Measurements from ENCODE around the gene TMEM106B. TPM values are rescaled to one million over a fixed set of nuclear protein-coding genes. Genes with fewer than 3 reads are reported as not detected.

TMEM106B gene
- total RNA-seq, 2 donors from 2014 or later, result 49.2 to 51.6 TPM

DNA sequence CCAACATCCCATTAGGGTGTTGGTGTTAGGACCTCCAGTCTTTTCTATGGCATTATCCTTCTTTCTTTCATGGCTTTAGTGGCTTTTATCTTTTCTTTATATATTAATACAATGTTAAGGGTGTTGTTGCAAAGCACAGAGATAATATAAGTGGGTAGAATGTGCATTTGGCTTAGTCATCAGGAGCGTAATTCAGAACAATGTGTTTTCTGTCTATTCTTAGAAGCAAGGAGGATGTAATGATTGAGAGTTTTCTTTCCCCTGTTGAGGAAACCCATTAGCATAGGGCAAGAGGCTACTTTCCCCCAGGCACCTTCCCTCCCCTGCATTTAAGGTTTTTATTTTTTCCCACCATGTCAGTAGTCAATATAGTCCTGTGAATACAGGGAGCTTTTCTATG, 79.7 kb downstream of the TMEM106B start:
- no peak for ATAC-seq (ENCODE audit: insufficient number of reproducible peaks, low FRiP score, low read depth)
- Histone ChIP-seq H3K9me3 (no peaks in the 10 kb centered on the region), H3K4me3 (no peak overlapping the region), H3K4me1 (ENCODE audit: control insufficient read depth in 1 of 2, low read depth in 2 of 2) (no peaks in the 10 kb centered on the region), H3K27me3 (replicated peaks; ENCODE audit: insufficient read depth) (no peaks in the 10 kb centered on the region), H3K36me3 (no peaks in the 10 kb centered on the region), H3K27ac (no peak overlapping the region)
- TF ChIP-seq, protein P1, sequence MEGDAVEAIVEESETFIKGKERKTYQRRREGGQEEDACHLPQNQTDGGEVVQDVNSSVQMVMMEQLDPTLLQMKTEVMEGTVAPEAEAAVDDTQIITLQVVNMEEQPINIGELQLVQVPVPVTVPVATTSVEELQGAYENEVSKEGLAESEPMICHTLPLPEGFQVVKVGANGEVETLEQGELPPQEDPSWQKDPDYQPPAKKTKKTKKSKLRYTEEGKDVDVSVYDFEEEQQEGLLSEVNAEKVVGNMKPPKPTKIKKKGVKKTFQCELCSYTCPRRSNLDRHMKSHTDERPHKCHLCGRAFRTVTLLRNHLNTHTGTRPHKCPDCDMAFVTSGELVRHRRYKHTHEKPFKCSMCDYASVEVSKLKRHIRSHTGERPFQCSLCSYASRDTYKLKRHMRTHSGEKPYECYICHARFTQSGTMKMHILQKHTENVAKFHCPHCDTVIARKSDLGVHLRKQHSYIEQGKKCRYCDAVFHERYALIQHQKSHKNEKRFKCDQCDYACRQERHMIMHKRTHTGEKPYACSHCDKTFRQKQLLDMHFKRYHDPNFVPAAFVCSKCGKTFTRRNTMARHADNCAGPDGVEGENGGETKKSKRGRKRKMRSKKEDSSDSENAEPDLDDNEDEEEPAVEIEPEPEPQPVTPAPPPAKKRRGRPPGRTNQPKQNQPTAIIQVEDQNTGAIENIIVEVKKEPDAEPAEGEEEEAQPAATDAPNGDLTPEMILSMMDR (IDR thresholded peaks at IDR 0.05), result no peak
- DNase-seq (ENCODE audit: low spot score), result no peak

DNA sequence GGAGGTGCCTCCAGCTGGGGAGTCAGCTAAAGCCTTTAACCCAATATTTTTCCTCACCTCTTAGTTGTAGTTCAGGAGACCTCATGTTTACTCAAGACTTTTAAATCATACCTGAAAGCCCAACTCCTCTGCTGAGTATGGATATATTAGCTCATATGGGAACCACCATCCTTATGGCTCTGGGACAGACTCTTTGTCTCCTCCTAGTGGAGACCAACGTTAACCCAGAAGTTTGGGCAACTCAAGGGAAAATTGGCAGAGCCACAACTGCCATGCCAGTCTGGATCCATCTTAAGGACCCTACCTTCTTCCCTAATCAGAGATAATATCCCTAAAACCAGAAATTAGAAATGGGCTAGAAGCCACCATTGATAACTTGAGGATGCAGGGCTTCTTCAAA, 80.8 kb downstream of the TMEM106B start:
- Histone ChIP-seq H3K9me3 (no peaks in the 10 kb centered on the region), H3K4me3 (no peak overlapping the region), H3K36me3 (no peaks in the 10 kb centered on the region), H3K4me1 (ENCODE audit: control insufficient read depth in 1 of 2, low read depth in 2 of 2) (no peaks in the 10 kb centered on the region), H3K27ac (no peak overlapping the region), H3K27me3 (replicated peaks; ENCODE audit: insufficient read depth) (no peaks in the 10 kb centered on the region)
- TF ChIP-seq, protein P1 (IDR thresholded peaks at IDR 0.05), result no peak
- DNase-seq (ENCODE audit: low spot score), result no peak
- no peak for ATAC-seq (ENCODE audit: insufficient number of reproducible peaks, low FRiP score, low read depth)

Other genes with a start within 250 kb of the TMEM106B start
- under 1 TPM in 1 of 2 donors, not detected in 1; 0.14 TPM for gene VWDE, start 192.6 kb downstream of the TMEM106B start, total RNA-seq

All from thoracic aorta (tissue), 2 donors.